Thyroid gland (tissue), 4 donors: ENCODE measurements around the gene IFI35. TPM values are rescaled to one million over a fixed set of nuclear protein-coding genes. Genes with fewer than 3 reads are reported as not detected.

Source experiments
- DNase-seq, 2 donors: peaks; one replicate each; pipeline ENCODE4 v3.0.0-alpha.2; 2019
- H3K27ac ChIP-seq, 3 donors: fragments of 200-600 bp; sonication (generic); 1 replicate in 2 of 3; 2 replicates in 1 of 3; pipeline ENCODE4 v1.5.1; 2016 to 2019; ENCODE audit warnings: mild to moderate bottlenecking in 1 of 3, moderate library complexity in 1 of 3
- H3K27me3 ChIP-seq: fragments of 200-600 bp; sonication (generic); one replicate; pipeline ENCODE4 v1.5.1; 2019
- H3K36me3 ChIP-seq, 2 donors: fragments of 200-600 bp; sonication (generic); one replicate each; pipeline ENCODE4 v1.5.1; 2016 to 2019
- H3K4me1 ChIP-seq, 2 donors: fragments of 200-600 bp; sonication (generic); one replicate each; pipeline ENCODE4 v1.5.1; 2017 to 2019
- H3K4me3 ChIP-seq, 3 donors: fragments of 200-600 bp; sonication (generic); replicated peaks in 1 of 3; 1 replicate in 2 of 3; 2 replicates in 1 of 3; pipeline ENCODE4 v1.5.1; 2016; ENCODE audit warnings: mild to moderate bottlenecking in 1 of 3
- H3K9me3 ChIP-seq: fragments of 200-600 bp; sonication (generic); one replicate; pipeline ENCODE4 v1.5.1; 2017
- CTCF ChIP-seq, 6 experiments: fragments of 200-600 bp in 3 of 6; fragments of 450-650 bp in 3 of 6; sonication (generic) in 3 of 6; IDR thresholded peaks; one replicate each; pipeline ENCODE4 v1.5.1; 2016 to 2019; ENCODE audit warnings: antibody characterized with exemption in 6 of 6, mild to moderate bottlenecking in 2 of 6, inconsistent platforms in 1 of 6, moderate library complexity in 1 of 6
- POLR2A ChIP-seq, 2 donors: fragments of 450-650 bp; IDR thresholded peaks; one replicate each; pipeline ENCODE4 v1.6.1; 2017; ENCODE audit warnings: antibody characterized with exemption in 2 of 2, mild to moderate bottlenecking in 2 of 2, moderate library complexity in 1 of 2
- WGBS, 2 donors: methylation state at CpG; one replicate each; pipeline ENCODE4 v1.1.5; 2017; 5-methylcytosine and 5-hydroxymethylcytosine counted together
- intact Hi-C: fragments of 100-400 bp; cut with DNase I; formaldehyde crosslinking; loops from one replicate; pipeline ENCODE4 v1.15.1; 2023
- total RNA-seq, 4 donors: library from RNA; depleted of rRNA; stranded (reverse); fragments of >200 nt; gene quantifications; one replicate each; pipeline ENCODE4 v1.2.3, GENCODE V29; 2016

IFI35 gene
- total RNA-seq, 4 donors from 2014 or later = 23.9 to 43.9 (median 35.8) TPM

GRCh38 chr17:43013296-43013695 is 6.7 kb downstream of the IFI35 start:
- peaks cover 0 to 33% of the 10 kb centered on the region in 2 donors for H3K4me1 ChIP-seq

DNA sequence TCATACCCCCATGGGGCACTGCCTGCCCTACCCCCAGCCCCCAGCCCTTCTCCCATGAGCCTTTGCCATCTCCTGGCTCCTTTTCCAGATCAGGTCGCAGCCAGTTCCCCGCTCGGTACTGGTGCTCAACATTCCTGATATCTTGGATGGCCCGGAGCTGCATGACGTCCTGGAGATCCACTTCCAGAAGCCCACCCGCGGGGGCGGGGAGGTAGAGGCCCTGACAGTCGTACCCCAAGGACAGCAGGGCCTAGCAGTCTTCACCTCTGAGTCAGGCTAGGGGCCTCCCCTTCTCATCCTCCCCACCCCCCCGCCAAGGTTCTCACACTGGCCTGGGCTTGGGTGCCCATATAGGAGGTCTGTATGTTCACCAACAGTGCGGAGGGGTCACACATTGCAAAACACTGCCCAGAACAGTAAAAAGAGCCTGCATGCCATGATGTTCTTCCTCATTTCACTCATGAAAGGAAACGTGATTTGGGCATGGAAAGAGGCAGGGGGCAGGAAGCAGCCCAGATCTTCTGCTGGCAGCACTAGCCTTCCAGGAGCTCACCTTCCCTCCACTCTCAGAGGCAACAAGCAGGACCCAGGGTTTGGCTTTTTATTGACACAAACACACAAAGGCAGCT is 7.5 kb downstream of the IFI35 start:
- Histone ChIP-seq H3K9me3 (no peaks in the 10 kb centered on the region), H3K27ac (peak overlapping the region in 1 of 3 donors; percentile 64), H3K4me1 (peaks cover 0 to 36% of the 10 kb centered on the region in 2 donors), H3K4me3 (no peak overlapping the region), H3K27me3 (no peaks in the 10 kb centered on the region), H3K36me3 (peaks cover 11 to 37% of the 10 kb centered on the region in 2 donors)
- no peak for DNase-seq
- TF ChIP-seq POLR2A (IDR thresholded peaks at IDR 0.05) (no peak), CTCF (IDR thresholded peaks at IDR 0.05) (no peak)
- 82 to 85% methylated on average over 12 of the region's 12 CpGs for WGBS, 2 donors
- intact Hi-C loops = loop anchor here (10.0 kb wide), 1 partner anchor 301 kb away; no protein-coding TSS in a partner anchor

More at GRCh38 chr17:43013296-43013695, 6.7 kb downstream of the IFI35 start:
- Histone ChIP-seq H3K36me3 (peaks cover 11 to 36% of the 10 kb centered on the region in 2 donors), H3K4me3 (no peak overlapping the region), H3K27ac (no peak overlapping the region), H3K9me3 (no peaks in the 10 kb centered on the region), H3K27me3 (no peaks in the 10 kb centered on the region)
- 86 to 90% methylated on average over 5 to 8 of the region's 8 CpGs for WGBS, 2 donors
- TF ChIP-seq POLR2A (IDR thresholded peaks at IDR 0.05) = no peak
- no peak for TF ChIP-seq CTCF (IDR thresholded peaks at IDR 0.05)
- DNase-seq = no peak
- intact Hi-C loops = loop anchor here (10.0 kb wide), 1 partner anchor 302 kb away; no protein-coding TSS in a partner anchor

DNA sequence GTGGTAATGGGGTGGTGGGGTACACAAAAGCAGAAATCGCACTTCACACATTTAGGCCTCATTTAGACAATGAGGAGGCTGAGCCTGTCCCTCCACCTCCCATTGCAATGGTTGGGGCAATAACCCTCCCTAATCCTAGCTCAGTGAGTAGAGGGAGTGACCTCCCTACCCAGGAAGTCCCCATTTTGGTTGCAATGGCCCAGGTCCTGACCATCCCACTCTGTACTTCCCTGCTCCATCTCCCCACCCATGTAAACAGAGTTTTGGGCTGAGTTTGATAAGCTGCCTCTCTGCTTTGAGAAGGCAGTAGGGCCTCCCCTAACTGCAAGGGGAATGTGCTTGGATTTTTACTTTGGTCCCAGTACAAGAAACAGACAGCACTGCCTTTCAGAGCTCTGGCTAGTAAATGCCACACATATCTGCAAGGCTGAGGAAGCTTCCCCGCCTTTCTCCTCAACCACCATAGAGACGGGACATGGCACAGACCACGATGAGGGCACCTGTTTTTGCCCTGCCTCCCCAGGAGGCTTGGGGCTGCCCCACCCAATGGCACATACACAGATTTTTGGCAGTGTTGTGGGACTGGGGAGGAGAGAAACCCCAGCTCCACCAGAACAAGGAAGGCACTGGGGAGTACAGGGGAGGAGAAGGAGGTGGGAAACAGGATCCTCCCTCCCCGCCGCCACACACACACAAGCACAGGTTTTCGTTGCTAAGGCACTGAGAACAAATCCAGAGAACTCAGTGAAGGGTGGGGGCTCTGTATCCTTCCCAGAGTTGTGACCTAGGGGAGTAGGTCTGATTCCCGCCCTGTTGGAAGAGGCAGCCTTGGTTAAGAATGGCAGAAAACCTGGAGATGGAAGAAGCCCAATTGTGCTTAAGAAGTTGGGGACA is 8.3 kb downstream of the IFI35 start:
- Histone ChIP-seq H3K9me3 (no peaks in the 10 kb centered on the region), H3K27ac (peak overlapping the region in 2 of 3 donors; percentile 49 to 64), H3K4me3 (no peak overlapping the region), H3K27me3 (no peaks in the 10 kb centered on the region), H3K4me1 (peaks cover 0 to 44% of the 10 kb centered on the region in 2 donors), H3K36me3 (peaks cover 11 to 37% of the 10 kb centered on the region in 2 donors)
- TF ChIP-seq CTCF (IDR thresholded peaks at IDR 0.05) (no peak), POLR2A (IDR thresholded peaks at IDR 0.05) (no peak)
- intact Hi-C loops = loop anchor here (10.0 kb wide), 1 partner anchor 300 kb away; no protein-coding TSS in a partner anchor
- 74 to 85% methylated on average over 7 to 8 of the region's 8 CpGs for WGBS, 2 donors
- DNase-seq = no peak

- intact Hi-C loops = loop anchor here (10.0 kb wide), 1 partner anchor 299 kb away; no protein-coding TSS in a partner anchor
- WGBS, 2 donors = 66 to 75% methylated on average over 8 to 9 of the region's 9 CpGs
Measured at GRCh38 chr17:43015579-43015978, 9.0 kb downstream of the IFI35 start.

More at GRCh38 chr17:43015579-43015978, 9.0 kb downstream of the IFI35 start:
- Histone ChIP-seq H3K4me1 (peaks cover 0 to 50% of the 10 kb centered on the region in 2 donors), H3K9me3 (no peaks in the 10 kb centered on the region), H3K4me3 (no peak overlapping the region), H3K27me3 (no peaks in the 10 kb centered on the region), H3K27ac (peak overlapping the region in 2 of 3 donors; percentile 49 to 64), H3K36me3 (peaks cover 11 to 37% of the 10 kb centered on the region in 2 donors)
- TF ChIP-seq POLR2A (IDR thresholded peaks at IDR 0.05) (no peak), CTCF (IDR thresholded peaks at IDR 0.05) (no peak)
- peak; percentile 25 to 33 for DNase-seq
